ENCODE measurements around the gene PRPF40B. TPM values are rescaled to one million over a fixed set of nuclear protein-coding genes. Genes with fewer than 3 reads are reported as not detected.

Gene PRPF40B
- total and polyA plus RNA-seq, 12 donors = 7.2 to 125 (median 24.8) TPM

GRCh38 chr12:49584591-49584990 lies 38.8 kb upstream of the PRPF40B start:
- H3K4me3 ChIP-seq = no peak overlapping the region
- 76 to 87% (median 81%) methylated on average over 7 of the region's 7 CpGs for WGBS, 4 donors
- no peaks in the 10 kb centered on the region for H3K9me3 ChIP-seq (replicated peaks in 1 of 3)
- no peaks in the 10 kb centered on the region for H3K27me3 ChIP-seq
- no peak overlapping the region for H3K27ac ChIP-seq
- no peaks in the 10 kb centered on the region for H3K36me3 ChIP-seq (replicated peaks in 1 of 2)
- DNase-seq = no peak
- intact Hi-C loops (cut with DNase I) = no loop called here
- H3K4me1 ChIP-seq (replicated peaks in 1 of 2) = peaks cover 0 to 6% of the 10 kb centered on the region in 2 donors
- no peak for TF ChIP-seq POLR2A (IDR thresholded peaks at IDR 0.05)
- TF ChIP-seq CTCF (IDR thresholded peaks at IDR 0.05) = no peak

GRCh38 chr12:49585477-49586459 lies 37.6 kb upstream of the PRPF40B start:
- H3K4me3 ChIP-seq = no peak overlapping the region
- H3K4me1 ChIP-seq (replicated peaks in 1 of 2) = peaks cover 0 to 6% of the 10 kb centered on the region in 2 donors
- TF ChIP-seq CTCF (IDR thresholded peaks at IDR 0.05) (no peak), POLR2A (IDR thresholded peaks at IDR 0.05) (no peak)
- WGBS, 4 donors = 83 to 88% (median 85%) methylated on average over 12 to 16 of the region's 16 CpGs
- H3K27me3 ChIP-seq = no peaks in the 10 kb centered on the region
- no peak for DNase-seq
- no peaks in the 10 kb centered on the region for H3K36me3 ChIP-seq (replicated peaks in 1 of 2)
- H3K27ac ChIP-seq = no peak overlapping the region
- no peaks in the 10 kb centered on the region for H3K9me3 ChIP-seq (replicated peaks in 1 of 3)
- intact Hi-C loops (cut with DNase I) = no loop called here

GRCh38 chr12:49587174-49587908 lies 36.0 kb upstream of the PRPF40B start:
- no peak for DNase-seq
- TF ChIP-seq POLR2A (IDR thresholded peaks at IDR 0.05) = no peak
- TF ChIP-seq CTCF (IDR thresholded peaks at IDR 0.05) = no peak
- H3K4me1 ChIP-seq (replicated peaks in 1 of 2) = peaks cover 0 to 6% of the 10 kb centered on the region in 2 donors
- WGBS, 4 donors = 91 to 93% (median 92%) methylated on average over 8 to 11 of the region's 11 CpGs
- no peaks in the 10 kb centered on the region for H3K27me3 ChIP-seq
- no peaks in the 10 kb centered on the region for H3K36me3 ChIP-seq (replicated peaks in 1 of 2)
- intact Hi-C loops (cut with DNase I) = no loop called here
- no peaks in the 10 kb centered on the region for H3K9me3 ChIP-seq (replicated peaks in 1 of 3)
- no peak overlapping the region for H3K27ac ChIP-seq
- H3K4me3 ChIP-seq = no peak overlapping the region

- no peak for DNase-seq
- Histone ChIP-seq H3K27ac (no peak overlapping the region), H3K9me3 (replicated peaks in 1 of 3) (no peaks in the 10 kb centered on the region), H3K36me3 (replicated peaks in 1 of 2) (no peaks in the 10 kb centered on the region), H3K27me3 (no peaks in the 10 kb centered on the region), H3K4me1 (replicated peaks in 1 of 2) (peaks cover 0 to under 1% of the 10 kb centered on the region in 2 donors), H3K4me3 (no peak overlapping the region)
- WGBS, 4 donors = 89 to 94% (median 92%) methylated on average over 3 to 7 of the region's 7 CpGs
- intact Hi-C loops (cut with DNase I) = no loop called here
- TF ChIP-seq POLR2A (IDR thresholded peaks at IDR 0.05) = no peak
- no peak for TF ChIP-seq CTCF (IDR thresholded peaks at IDR 0.05)
Measured at GRCh38 chr12:49588281-49588680, 35.1 kb upstream of the PRPF40B start.

Data from adrenal gland (tissue), 12 donors.